Stimulated activated CD4-positive, alpha-beta T cell treated with anti-CD3 and anti-CD28 coated beads, TNF-alpha, amount 100 ng/mL, for 24 hours (primary cell): ENCODE measurements around the gene DNAI4.

ENCODE experiments used
- DNase-seq, 3 experiments: peaks; one replicate each; pipeline ENCODE4 v3.0.0-alpha.2; 2020; ENCODE audit warnings: low read depth in 3 of 3

DNAI4 gene

DNA sequence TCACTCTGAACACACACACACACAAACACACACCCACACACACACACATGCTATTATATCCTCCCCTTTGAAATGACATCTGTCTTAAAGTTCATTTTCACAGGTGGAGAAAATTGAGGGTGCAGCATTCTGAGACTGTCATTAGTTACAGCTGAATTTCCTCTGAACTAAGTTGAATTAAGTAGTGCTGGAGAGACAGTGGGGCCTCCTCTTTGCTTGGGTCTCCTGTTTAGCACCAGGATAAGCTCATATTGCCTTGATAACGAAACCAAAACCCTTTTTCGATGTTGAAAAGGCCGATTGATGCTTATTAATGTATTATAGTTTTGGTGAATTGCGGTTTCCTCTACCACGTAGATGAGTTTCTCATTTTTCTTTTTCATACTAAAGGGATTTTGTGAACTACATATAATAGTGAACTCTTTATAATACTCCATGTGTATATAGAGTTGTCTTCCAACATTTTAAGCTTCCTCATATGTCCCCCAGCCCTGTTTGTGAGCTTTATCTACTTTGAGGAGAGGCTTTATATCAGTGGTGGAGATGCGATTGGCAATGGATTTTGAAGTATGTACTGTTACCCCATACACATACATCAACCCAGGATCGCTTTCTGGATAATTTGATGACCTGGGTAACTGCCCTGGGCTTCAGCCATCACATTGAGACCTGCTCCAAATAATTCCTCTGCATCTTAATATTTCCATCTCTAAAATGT, 155.0 kb downstream of the DNAI4 start:
- DNase-seq, result no peak

DNA sequence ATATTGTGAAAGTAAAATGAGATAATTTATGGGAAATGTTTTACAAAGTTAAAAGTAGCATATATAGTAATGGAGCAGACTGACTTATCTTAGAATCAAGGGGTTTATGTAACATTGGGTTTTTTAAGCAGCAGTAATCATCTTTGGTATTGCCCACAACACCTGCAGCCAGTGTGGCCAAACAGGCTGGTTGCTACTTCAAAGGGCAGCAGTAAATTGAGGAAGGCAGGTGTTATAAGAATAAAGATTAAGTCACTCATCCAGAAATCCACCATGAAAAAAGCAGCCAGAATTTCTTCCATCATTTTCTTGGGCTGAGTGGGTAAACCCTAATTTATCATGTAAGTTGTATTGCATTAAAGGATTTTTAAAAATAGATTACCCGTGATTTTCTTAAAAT, 155.7 kb downstream of the DNAI4 start:
- DNase-seq, result no peak

DNA sequence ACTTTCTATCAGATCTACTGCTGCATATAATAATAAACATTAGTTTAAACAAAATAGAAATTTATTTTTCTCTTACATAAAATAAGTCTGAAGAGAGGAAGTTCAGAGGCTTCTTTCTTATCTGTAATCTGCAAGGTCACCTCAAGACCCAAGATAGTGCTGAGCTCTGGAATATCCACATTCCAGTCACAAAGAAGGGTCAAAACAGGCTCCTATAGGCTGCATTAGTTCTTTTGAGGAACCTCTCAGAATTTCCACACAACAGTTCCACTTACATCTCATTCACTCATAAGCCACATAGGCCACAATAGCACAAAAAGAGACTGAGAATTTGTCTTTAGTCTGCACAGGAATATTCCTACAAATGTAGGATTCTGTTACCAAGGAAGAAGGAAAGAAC, 157.0 kb downstream of the DNAI4 start:
- no peak for DNase-seq

DNA sequence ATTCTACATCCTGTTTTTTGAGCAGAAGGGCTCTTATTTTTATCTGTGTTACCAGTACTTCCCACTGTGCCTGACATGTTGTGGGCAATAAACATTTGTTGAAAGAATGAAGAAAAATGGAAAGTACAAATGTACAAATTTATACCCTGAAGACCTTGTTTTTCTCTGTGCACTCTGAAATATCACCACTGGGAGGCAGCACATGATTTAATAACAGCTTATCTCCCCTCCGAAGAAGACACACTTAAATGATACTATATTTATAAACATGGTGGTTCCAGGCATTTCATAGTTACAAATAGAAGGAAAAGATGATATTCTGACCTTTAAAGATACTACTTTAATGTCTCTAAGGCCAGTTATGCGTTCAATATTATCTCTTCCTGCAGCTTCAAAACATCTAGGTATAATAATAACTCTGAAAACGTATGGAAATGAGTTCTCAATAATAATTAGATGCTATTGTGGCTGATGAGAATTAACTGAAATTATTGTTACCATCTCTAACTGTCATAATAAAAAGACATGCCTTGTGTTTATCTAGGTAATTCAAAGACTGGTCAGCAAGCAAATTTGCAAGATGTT, 159.6 kb downstream of the DNAI4 start:
- DNase-seq, result peak; percentile 5 to 50 (median 24)
